Fibroblast of the aortic adventitia (primary cell): Measurements from ENCODE around the gene PCNT. TPM values are rescaled to one million over a fixed set of nuclear protein-coding genes. Genes with fewer than 3 reads are reported as not detected.

ENCODE experiments used
- DNase-seq: peaks from one replicate; pipeline ENCODE4 v3.0.0-alpha.2; 2010; ENCODE audit warnings: low read depth
- H3K4me3 ChIP-seq: 2 replicates; pipeline ENCODE4 v1.5.1; 2011; ENCODE audit warnings: low read depth, mild to moderate bottlenecking, control low read depth, low read length, moderate library complexity
- CTCF ChIP-seq: IDR thresholded peaks from 2 replicates; pipeline ENCODE4 v1.5.1; 2011; ENCODE audit warnings: mild to moderate bottlenecking, low read length, control low read depth, inconsistent platforms; ENCODE audit not compliant: insufficient read depth
- total RNA-seq: library from RNA; depleted of rRNA; stranded (reverse); fragments of >200 nt; gene quantifications from 2 replicates; pipeline ENCODE4 v1.2.3, GENCODE V29; 2012; ENCODE audit warnings: low replicate concordance

PCNT gene
- total RNA-seq, 1 donor, result 27.8 TPM

DNA sequence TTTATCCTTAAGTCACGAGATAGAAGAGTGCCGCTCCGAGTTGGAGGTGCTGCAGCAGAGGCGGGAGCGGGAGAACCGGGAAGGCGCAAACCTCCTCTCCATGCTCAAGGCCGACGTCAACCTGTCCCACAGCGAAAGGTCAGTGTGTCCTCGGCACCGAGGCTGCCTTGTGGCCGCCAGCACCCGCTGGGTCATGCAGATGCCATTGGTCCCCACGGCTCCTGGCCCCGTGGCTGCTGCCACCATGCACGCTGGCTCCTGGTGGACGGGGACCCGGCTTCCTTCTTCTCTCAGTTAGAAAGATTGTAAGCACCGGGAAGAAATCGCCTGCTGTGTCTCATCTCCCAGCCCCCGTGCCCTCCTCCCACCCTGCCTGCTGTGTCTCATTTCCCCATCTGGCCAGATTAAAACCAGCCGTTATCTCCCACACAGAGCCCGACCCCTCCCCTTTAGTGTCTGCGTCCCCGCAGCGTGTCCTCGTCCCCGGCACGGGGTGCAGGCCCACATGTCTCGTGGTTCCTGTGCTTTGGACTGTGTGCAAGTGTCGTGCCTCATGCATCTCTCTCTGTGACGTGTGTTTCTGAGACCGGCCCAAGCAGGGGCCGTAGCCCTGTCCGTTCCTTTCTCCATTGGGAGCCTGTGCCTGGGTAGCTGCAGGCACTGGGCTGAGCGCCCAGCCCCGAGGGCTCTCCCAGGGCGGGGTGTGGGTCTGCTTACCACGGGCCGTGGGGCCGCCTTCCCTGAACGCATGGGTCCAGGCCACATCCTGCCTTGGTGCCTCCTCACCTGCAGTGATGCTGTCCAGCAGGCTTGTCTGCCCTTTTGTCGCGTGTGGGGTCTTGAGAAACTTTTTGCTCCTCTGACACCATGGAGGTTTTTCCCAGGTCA, 62.1 kb downstream of the PCNT start:
- no peak overlapping the region for H3K4me3 ChIP-seq
- no peak for TF ChIP-seq CTCF
- no peak for DNase-seq

DNA sequence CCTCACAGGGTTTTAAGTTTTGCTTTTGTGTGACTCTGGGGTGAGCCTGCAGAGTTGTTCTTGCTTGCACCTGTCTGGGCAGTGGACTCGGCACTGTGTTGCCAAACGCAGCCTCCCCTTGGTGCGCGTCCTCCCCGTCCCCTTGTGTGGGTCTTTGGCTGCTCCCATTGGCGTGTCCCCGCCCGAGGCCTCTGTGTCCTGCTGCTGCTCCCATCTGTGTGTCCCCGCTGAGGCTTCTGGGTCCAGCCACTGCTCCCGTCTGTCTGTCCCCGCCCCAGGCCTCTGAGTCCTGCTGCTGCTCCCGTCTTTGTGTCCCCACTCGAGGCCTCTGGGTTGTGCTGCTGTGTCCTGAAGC, 62.8 kb downstream of the PCNT start:
- DNase-seq, result no peak
- H3K4me3 ChIP-seq, result no peak overlapping the region
- no peak for TF ChIP-seq CTCF

DNA sequence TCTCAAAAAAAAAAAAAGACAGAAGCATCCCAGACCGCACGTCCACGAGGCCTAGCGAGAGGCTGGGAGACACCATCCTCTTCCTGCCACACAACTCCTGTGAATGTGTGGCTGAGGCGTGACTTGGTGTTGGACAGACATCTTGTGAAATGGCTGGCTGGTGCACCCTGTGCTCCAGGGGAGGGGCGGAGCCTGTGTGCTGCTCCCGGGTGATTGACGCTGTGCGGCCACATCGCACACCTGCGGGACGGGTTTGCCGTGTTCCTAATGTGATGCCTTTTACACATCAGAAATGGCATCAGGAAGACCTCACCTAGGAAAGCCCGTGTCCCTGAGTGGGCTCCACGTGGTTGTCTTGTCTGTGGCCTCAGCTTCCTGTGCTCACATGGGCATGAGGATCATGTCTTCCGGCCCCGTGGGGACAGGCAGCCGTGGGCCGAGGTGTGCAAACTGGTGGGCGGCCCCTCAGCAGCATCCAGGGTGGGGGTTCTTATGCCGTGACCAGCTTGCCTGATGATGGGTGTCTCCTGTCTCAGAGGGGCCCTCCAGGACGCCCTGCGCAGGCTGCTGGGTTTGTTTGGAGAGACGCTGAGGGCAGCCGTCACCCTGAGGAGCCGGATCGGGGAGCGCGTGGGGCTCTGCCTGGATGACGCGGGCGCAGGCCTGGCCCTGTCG, 64.4 kb downstream of the PCNT start:
- no peak for TF ChIP-seq CTCF
- no peak overlapping the region for H3K4me3 ChIP-seq
- no peak for DNase-seq

GRCh38 chr21:46388896-46389295, 64.9 kb downstream of the PCNT start:
- DNase-seq, result no peak
- H3K4me3 ChIP-seq, result no peak overlapping the region
- no peak for TF ChIP-seq CTCF

GRCh38 chr21:46390603-46391545, 66.9 kb downstream of the PCNT start:
- no peak overlapping the region for H3K4me3 ChIP-seq
- DNase-seq, result no peak

More at GRCh38 chr21:46390603-46391545, 66.9 kb downstream of the PCNT start:
- no peak for TF ChIP-seq CTCF
